Activated T-helper 17 cell treated with anti-CD3 and anti-CD28 coated beads, Interleukin-2, amount 50 U/mL, for 72 hours (primary cell): ENCODE data around the gene TREM1. TPM values are rescaled to one million over a fixed set of nuclear protein-coding genes. Genes with fewer than 3 reads are reported as not detected.
A peak's percentile ranks its signal among the peaks of the same experiment; 100 is the strongest.
"Not testable (repeated sequence)": the region's sequence is repeated elsewhere in the genome, so short reads cannot be mapped to it uniquely, and the experiment has no call there.

Experiments used
- ATAC-seq: fragments of 150-1000 bp; cut with Tn5 transposase; replicated peaks from 2 replicates; pipeline ENCODE4 v1.10.0; 2021; ENCODE audit warnings: mild to moderate bottlenecking, moderate library complexity
- H3K27ac Mint-ChIP-seq: one replicate; pipeline ENCODE4 v1.8.0; 2022; ENCODE audit warnings: mixed read lengths
- H3K27me3 Mint-ChIP-seq: one replicate; pipeline ENCODE4 v1.8.0; 2022; ENCODE audit warnings: mixed read lengths
- H3K36me3 Mint-ChIP-seq: one replicate; pipeline ENCODE4 v1.8.0; 2022; ENCODE audit warnings: low read depth, mild to moderate bottlenecking, mixed read lengths
- H3K4me1 Mint-ChIP-seq: one replicate; pipeline ENCODE4 v1.8.0; 2022; ENCODE audit warnings: mixed read lengths
- H3K4me3 Mint-ChIP-seq: one replicate; pipeline ENCODE4 v1.8.0; 2022; ENCODE audit warnings: mild to moderate bottlenecking, mixed read lengths
- H3K9me3 Mint-ChIP-seq: one replicate; pipeline ENCODE4 v1.8.0; 2022; ENCODE audit warnings: mixed read lengths
- total RNA-seq, 2 donors: library from RNA; stranded (reverse); gene quantifications; one replicate each; pipeline ENCODE4 v1.2.3, GENCODE V29; 2022

Gene TREM1
- total RNA-seq, 2 donors from 2014 or later = 5.1 TPM; not detected in 1

- no peak overlapping the region for H3K4me3 Mint-ChIP-seq
- H3K36me3 Mint-ChIP-seq = no peaks in the 10 kb centered on the region
- H3K4me1 Mint-ChIP-seq = peaks cover 4% of the 10 kb centered on the region
- ATAC-seq = no peak
- H3K27me3 Mint-ChIP-seq = peaks cover 35% of the 10 kb centered on the region
- H3K27ac Mint-ChIP-seq = no peak overlapping the region
- no peaks in the 10 kb centered on the region for H3K9me3 Mint-ChIP-seq
Measured at GRCh38 chr6:41315943-41316620, 29.6 kb upstream of the TREM1 start.

DNA sequence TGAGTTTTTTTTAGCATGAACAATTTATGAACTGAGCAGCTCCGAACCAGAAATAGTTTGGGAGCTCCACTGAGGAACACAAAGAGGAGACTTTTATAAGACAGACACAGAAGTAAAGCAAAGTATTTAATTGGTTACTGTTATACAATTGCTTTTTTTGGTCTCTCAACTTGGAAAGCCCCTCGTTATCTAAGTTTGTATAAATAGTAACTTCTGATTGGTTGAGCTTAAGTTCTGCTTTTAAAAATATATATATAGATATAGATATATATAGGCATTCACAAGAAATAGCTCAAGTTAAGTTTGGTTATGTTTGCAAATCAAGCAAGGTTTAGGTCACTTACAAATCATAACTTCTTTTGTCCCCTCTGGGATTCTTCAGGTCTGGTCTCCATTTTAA, 28.7 kb upstream of the TREM1 start:
- no peak overlapping the region for H3K4me3 Mint-ChIP-seq
- peaks cover 35% of the 10 kb centered on the region for H3K27me3 Mint-ChIP-seq
- ATAC-seq = no peak
- no peaks in the 10 kb centered on the region for H3K36me3 Mint-ChIP-seq
- H3K9me3 Mint-ChIP-seq = no peaks in the 10 kb centered on the region
- peaks cover 4% of the 10 kb centered on the region for H3K4me1 Mint-ChIP-seq
- H3K27ac Mint-ChIP-seq = no peak overlapping the region

GRCh38 chr6:41306187-41306854, 19.8 kb upstream of the TREM1 start:
- no peak for ATAC-seq
- no peaks in the 10 kb centered on the region for H3K4me1 Mint-ChIP-seq

GRCh38 chr6:41302638-41303037, 16.2 kb upstream of the TREM1 start:
- peaks cover 7% of the 10 kb centered on the region for H3K27me3 Mint-ChIP-seq
- H3K4me3 Mint-ChIP-seq = no peak overlapping the region
- peaks cover 17% of the 10 kb centered on the region for H3K4me1 Mint-ChIP-seq
- H3K27ac Mint-ChIP-seq = no peak overlapping the region
- H3K36me3 Mint-ChIP-seq = no peaks in the 10 kb centered on the region
- H3K9me3 Mint-ChIP-seq = no peaks in the 10 kb centered on the region
- peak; percentile 27 for ATAC-seq

More at GRCh38 chr6:41306187-41306854, 19.8 kb upstream of the TREM1 start:
- H3K27ac Mint-ChIP-seq = no peak overlapping the region
- no peak overlapping the region for H3K4me3 Mint-ChIP-seq
- peaks cover 15% of the 10 kb centered on the region for H3K27me3 Mint-ChIP-seq
- H3K9me3 Mint-ChIP-seq = no peaks in the 10 kb centered on the region
- no peaks in the 10 kb centered on the region for H3K36me3 Mint-ChIP-seq

DNA sequence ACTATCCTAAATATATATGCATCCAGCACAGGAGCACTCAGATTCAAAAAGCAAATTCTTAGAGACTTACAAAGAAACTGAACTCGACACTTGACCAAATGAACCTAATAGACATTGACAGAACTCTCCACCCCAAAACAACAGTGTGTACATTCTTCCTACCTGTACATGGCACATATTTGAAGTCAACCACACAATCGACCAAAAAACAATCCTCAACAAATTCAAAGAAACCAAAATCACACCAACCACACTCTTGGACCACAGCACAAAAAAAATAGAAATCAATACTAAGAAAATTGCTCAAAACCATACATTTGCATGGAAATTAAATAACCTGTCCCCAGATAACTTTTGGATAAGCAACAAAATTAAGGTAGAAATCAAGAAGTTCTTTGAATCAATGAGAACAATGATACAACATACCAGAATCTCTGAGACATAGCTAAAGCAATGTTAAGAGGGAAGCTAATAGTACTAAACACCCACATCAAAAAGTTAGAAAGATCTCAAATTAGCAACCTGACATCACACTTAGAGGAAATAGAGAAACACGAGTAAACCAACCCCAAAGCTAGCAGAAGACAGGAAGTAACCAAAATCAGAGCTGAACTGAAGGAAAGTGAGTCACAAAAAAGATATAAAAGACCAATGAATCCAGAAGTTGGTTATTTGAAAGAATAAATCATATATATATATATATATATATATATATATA, 12.5 kb upstream of the TREM1 start:
- Mint-ChIP-seq H3K36me3 (no peaks in the 10 kb centered on the region), H3K4me1 (peaks cover 17% of the 10 kb centered on the region), H3K4me3 (peak overlapping the region; percentile 62), H3K27ac (peak overlapping the region; percentile 80), H3K9me3 (no peaks in the 10 kb centered on the region), H3K27me3 (peaks cover 5% of the 10 kb centered on the region)
- ATAC-seq = peak; percentile 90

DNA sequence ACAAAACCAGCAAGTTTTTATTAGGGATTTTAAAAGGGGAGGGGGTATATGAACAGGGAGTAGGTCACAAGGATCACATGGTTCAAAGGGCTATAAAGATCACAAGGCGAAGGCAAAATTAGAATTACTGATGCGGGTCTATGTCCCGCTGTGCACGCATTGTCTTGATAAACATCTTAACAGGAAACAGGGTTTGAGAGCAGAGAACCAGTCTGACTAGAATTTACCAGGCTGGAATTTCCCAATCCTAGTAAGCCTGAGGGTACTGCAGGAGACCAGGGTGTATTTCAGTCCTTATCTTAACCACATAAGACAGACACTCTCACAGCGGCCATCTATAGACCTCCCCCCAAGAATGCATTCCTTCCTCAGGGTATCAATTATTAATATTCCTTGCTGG, 10.8 kb upstream of the TREM1 start:
- not testable (repeated sequence) for H3K9me3 Mint-ChIP-seq, H3K27me3 Mint-ChIP-seq, H3K27ac Mint-ChIP-seq, H3K4me3 Mint-ChIP-seq, ATAC-seq, H3K36me3 Mint-ChIP-seq
- H3K4me1 Mint-ChIP-seq = peaks cover 17% of the 10 kb centered on the region

DNA sequence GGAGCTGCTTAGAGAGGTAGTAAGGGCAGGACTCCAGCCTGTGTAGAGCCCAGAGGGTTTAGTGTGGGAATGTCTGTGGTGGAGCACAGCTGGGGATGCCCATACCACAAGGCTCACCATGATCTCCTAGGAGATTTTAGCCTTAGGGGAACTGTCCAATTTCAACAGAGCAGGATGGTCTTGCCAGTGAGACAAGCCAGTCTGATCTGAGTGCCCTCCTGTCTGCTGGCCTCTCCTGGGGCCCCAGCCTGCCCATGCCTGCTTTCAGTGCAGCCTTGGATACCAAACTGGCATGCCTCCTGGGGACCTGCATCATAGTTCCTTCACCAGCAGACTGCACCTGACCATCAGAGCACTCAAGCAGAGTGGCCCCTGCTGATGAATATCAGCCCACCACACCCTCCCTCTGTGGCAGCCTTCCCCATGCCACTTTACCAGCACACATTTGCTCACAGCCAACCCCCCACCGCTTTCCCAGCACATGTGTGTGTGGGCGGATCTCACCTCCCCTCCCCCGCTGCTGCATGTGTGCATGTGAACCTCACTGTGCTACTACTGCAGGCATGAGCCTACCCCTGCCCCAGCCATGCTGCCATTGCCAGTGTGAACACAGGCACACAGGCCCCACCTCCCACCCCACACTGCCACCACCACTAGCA, 7.9 kb upstream of the TREM1 start:
- ATAC-seq = no peak
- peaks cover 14% of the 10 kb centered on the region for H3K4me1 Mint-ChIP-seq
- H3K27me3 Mint-ChIP-seq = peaks cover 3% of the 10 kb centered on the region

GRCh38 chr6:41291717-41292116, 5.2 kb upstream of the TREM1 start:
- H3K9me3 Mint-ChIP-seq = no peaks in the 10 kb centered on the region
- no peak overlapping the region for H3K4me3 Mint-ChIP-seq
- no peaks in the 10 kb centered on the region for H3K36me3 Mint-ChIP-seq
- H3K27ac Mint-ChIP-seq = no peak overlapping the region
- peaks cover 3% of the 10 kb centered on the region for H3K27me3 Mint-ChIP-seq
- H3K4me1 Mint-ChIP-seq = peaks cover under 1% of the 10 kb centered on the region
- ATAC-seq = no peak

More for the DNA sequence above, 7.9 kb upstream of the TREM1 start:
- Mint-ChIP-seq H3K9me3 (no peaks in the 10 kb centered on the region), H3K36me3 (no peaks in the 10 kb centered on the region), H3K4me3 (no peak overlapping the region), H3K27ac (no peak overlapping the region)

DNA sequence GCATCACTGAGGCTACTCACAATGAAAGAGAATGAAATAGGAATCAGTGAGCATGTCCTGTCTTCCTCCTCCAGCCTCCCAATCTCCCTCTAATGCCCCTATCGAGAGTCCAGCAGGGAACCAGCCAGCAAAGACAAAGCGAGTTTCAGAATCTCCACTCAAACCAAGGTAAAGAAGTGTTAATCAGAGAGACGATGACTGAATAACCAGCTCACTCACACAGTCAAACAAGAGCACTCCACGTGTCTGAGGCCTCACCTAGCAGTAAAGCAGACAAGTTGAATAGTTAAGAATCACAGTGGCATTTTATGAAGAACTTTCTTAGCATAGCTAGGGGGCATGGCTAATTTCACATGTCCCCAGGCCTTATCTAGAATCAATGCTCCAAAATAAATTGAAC, 3.3 kb upstream of the TREM1 start:
- Mint-ChIP-seq H3K36me3 (no peaks in the 10 kb centered on the region), H3K4me1 (peaks cover 5% of the 10 kb centered on the region), H3K9me3 (no peaks in the 10 kb centered on the region), H3K27ac (peak overlapping the region; percentile 83), H3K27me3 (peaks cover 14% of the 10 kb centered on the region), H3K4me3 (no peak overlapping the region)
- ATAC-seq = no peak

GRCh38 chr6:41288754-41289129, 2.3 kb upstream of the TREM1 start:
- Mint-ChIP-seq H3K27ac (peak overlapping the region; percentile 83), H3K4me1 (peaks cover 5% of the 10 kb centered on the region), H3K27me3 (peaks cover 14% of the 10 kb centered on the region), H3K4me3 (peak overlapping the region; percentile 19), H3K36me3 (no peaks in the 10 kb centered on the region), H3K9me3 (no peaks in the 10 kb centered on the region)
- no peak for ATAC-seq

DNA sequence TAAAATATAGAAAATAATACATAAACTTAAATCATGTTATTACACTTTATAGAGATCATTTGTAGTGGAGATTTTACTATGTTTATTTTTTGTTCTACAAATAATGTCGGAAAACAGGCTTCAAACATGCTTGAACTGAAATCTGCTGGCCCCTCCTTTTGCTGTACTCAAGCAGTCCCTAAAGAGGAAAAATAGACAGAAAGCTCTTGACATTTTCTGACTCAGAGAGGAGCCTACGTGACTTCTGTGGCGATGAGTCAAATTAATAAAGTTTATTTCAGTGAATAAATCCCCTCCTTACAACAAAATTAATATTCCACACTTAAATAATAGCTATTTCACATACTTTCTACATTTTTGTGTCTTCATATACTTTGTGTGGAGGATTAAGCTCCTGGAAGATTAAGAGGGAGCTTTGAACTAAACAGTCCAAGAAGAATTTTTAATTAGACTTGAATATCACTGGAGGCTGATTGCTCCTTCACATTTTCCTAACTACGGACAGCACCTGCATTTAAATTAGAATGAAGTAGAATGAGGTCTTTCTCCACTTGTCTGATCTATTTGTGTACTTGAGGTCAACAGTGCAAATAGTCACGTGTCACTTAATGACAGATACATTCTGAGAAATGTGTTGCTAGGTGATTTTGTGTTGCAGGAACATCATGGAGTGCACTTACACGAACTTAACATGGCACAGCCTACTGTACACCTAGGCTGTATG, 1.7 kb upstream of the TREM1 start:
- peak overlapping the region; percentile 83 for H3K27ac Mint-ChIP-seq
- no peaks in the 10 kb centered on the region for H3K9me3 Mint-ChIP-seq
- peak overlapping the region; percentile 19 for H3K4me3 Mint-ChIP-seq
- peaks cover 5% of the 10 kb centered on the region for H3K4me1 Mint-ChIP-seq
- H3K27me3 Mint-ChIP-seq = peaks cover 14% of the 10 kb centered on the region
- peak; percentile 78 for ATAC-seq
- H3K36me3 Mint-ChIP-seq = no peaks in the 10 kb centered on the region

GRCh38 chr6:41284726-41285125, 1.8 kb downstream of the TREM1 start:
- H3K36me3 Mint-ChIP-seq = no peaks in the 10 kb centered on the region
- ATAC-seq = no peak
- H3K27me3 Mint-ChIP-seq = peaks cover 19% of the 10 kb centered on the region
- H3K4me3 Mint-ChIP-seq = no peak overlapping the region
- peaks cover 10% of the 10 kb centered on the region for H3K4me1 Mint-ChIP-seq
- H3K27ac Mint-ChIP-seq = no peak overlapping the region
- no peaks in the 10 kb centered on the region for H3K9me3 Mint-ChIP-seq

GRCh38 chr6:41283600-41283999, 2.9 kb downstream of the TREM1 start:
- peaks cover 19% of the 10 kb centered on the region for H3K27me3 Mint-ChIP-seq
- H3K4me3 Mint-ChIP-seq = no peak overlapping the region
- H3K4me1 Mint-ChIP-seq = peaks cover 16% of the 10 kb centered on the region
- no peaks in the 10 kb centered on the region for H3K36me3 Mint-ChIP-seq
- peak; percentile 6 for ATAC-seq
- peak overlapping the region; percentile 32 for H3K27ac Mint-ChIP-seq
- no peaks in the 10 kb centered on the region for H3K9me3 Mint-ChIP-seq
